HG03025 (cell line): ENCODE results near the gene RNF115.
"Not testable (repeated sequence)": the region's sequence is repeated elsewhere in the genome, so short reads cannot be mapped to it uniquely, and the experiment has no call there.

Source experiments
- ATAC-seq: cut with Tn5 transposase; IDR thresholded peaks from one replicate; pipeline ENCODE4 v1.9.1; 2021; ENCODE audit warnings: mild to moderate bottlenecking, moderate library complexity; ENCODE audit not compliant: unreplicated experiment, low FRiP score

RNF115 gene

GRCh38 chr1:145823565-145824498, at the start of gene RNF115, which contains the start of gene POLR3C:
Gene RNF115, minus strand, starts transcription at chr1:145824095. Its CDS starts 222 bp downstream, at chr1:145823873.
Gene POLR3C, plus strand, starts transcription at chr1:145824200. Its CDS starts 1,577 bp downstream, at chr1:145825777.
- ATAC-seq, result peak; percentile 82

- ATAC-seq, result no peak
Observed at GRCh38 chr1:145871994-145872924, 48.4 kb upstream of the RNF115 start.

DNA sequence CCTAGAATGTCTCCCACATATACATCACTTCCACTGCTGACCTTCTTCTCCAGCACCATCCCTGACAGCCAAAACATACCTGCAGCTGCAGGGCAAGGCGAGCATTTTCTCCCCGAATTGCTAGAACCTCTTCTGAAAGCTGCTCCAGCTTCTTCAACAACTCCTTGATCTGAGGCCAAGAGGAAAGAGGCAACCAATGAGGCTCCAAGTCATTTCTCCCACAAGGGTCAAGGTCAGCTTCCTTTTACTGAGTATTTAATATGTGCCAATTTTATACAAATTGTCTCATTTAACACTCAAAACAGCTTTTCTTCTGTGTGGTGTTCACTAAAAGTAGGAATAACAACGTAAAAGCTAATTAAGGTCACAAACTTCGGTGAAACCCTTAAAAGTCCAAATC, 44.3 kb upstream of the RNF115 start:
- ATAC-seq, result no peak

DNA sequence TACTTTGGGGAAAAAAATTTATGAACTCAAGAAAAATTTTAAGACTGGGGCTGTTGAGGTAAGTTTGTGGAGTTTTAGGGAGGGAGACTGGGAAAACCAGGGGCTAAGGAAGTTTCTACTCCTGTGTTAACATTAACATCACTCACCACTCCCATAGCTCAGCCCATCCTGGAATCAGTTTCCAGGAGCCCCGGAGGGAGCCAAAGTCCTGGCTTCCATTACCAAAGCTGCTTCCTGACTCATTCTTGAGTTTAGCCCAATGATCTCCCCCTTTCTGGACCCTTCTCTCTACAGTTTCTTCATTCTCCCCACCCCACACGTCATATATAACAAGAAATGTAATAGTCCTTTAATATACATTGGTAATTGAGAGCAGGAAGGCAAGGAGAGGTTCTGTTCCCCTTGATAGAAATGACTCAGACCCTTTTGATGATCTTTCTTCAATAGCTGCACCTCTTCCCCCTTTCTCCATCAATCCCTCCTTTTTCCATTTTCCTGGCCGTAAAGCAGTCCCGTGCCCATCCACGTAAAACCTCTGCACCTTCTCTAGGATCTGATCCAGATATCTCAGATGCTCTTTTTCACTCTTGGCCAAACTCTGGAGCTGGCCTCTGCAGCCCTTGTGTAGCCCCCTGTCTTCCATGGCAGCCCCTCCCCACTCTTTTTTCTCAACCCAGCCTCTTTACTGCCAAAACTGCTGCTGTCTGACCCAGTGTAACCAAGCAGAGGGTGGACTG, 39.6 kb upstream of the RNF115 start:
- no peak for ATAC-seq

GRCh38 chr1:145859491-145860023, 35.7 kb upstream of the RNF115 start:
- ATAC-seq, result peak; percentile 61

DNA sequence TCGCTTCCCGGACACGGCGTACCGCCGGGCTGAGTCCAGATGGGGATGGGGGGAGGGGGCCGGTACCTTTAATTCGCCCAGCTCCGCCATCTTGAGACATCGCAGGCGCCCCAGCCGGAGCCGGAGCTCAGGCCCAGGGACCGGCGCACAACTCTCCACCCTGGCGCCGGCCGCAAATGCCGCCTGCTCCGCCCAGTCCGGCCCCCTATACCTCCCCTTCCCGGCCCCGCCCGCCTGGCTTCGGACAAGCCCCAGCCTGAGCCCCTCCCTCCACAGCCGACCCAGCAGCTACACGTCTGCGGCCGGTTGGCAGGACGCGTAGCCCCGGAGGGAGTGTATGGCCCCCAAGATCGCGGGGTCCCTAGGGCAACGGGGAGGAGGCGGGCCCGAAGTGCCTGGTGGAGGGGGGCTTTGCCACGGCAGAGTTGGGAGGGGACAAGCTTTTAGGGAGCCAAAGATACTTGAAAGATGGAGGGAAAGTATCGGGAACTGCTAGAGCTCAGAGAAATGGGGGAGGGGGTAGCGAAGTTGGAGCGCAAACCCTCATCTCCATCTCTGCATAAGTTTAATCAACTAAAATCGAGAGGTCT, 35.1 kb upstream of the RNF115 start, which contains the start of gene PIAS3:
Gene PIAS3 (minus strand): TSS at position 181 of the 590 bp plus-strand sequence. CDS start 91 bp downstream, at position 90.
- ATAC-seq, result peak; percentile 74

- ATAC-seq, result no peak
Observed at GRCh38 chr1:145858238-145858900, 34.5 kb upstream of the RNF115 start.

- no peak for ATAC-seq
Observed at GRCh38 chr1:145857170-145857569, 33.3 kb upstream of the RNF115 start.

DNA sequence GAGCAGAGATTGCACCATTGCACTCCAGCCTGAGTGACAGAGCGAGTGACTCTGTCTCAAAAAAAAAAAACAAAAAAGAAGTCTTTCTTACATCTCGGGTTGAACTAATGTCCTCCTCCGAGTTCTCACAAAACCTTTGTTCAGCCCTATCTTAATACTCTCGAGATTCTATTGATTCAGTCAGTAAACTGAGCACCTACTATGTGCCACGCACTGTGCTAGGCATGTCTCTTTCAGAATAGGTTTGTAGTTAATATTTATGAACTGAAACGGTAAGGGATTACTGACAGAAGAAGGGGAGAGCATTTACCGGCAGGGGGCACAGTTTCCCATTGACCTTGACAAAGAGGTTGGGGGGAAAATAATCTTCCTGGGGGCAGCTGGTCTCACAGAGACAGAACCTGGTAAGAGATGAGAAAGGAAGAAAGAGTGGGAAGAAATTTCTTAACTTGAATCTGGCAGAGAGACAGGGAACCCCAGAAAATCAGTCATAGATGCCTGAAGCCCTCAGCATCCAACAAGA, 31.6 kb upstream of the RNF115 start:
- ATAC-seq, result no peak

- no peak for ATAC-seq
Observed at GRCh38 chr1:145849356-145850160, 25.7 kb upstream of the RNF115 start.

GRCh38 chr1:145847827-145848226, 23.9 kb upstream of the RNF115 start:
- ATAC-seq, result no peak

GRCh38 chr1:145846201-145846612, 22.3 kb upstream of the RNF115 start:
- no peak for ATAC-seq

DNA sequence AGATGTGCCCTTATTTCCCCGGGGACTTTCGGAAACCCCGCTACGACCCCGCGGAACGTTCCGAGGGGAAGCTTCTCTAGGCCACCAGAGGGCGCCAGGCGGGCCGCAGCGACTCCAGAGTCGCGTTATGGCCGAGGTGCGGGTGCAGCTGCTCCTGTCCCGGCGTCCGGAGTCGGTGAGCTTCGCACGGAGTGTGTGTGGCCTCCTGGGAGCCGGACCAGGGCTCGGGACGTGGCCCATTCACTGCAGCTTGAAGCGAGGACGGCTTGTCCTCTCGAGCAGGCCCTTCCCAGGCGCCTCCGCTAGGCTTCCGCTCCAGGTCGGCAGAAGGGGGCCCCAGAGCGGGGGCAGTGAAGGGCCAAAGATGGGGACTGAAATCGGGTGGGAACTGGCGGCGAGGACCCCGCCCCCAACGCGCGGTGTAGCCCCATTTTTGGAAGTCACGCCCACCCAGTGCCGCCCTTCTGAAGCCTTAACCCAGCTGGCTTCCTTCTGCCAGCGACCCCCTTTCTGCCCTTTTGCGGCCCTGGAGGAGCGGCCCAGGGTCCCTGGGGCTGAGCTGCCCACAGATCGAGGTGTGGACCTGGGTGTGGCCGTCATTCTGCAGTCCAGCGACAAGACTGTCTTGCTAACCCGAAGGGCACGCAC, 21.7 kb upstream of the RNF115 start, which contains the start of gene NUDT17:
Gene NUDT17 (plus strand): TSS at position 117 of the 648 bp plus-strand sequence. CDS start 11 bp downstream, at position 128.
- ATAC-seq, result peak; percentile 53

GRCh38 chr1:145845144-145845513, 21.2 kb upstream of the RNF115 start:
- ATAC-seq, result peak; percentile 45

- no peak for ATAC-seq
Observed at GRCh38 chr1:145843031-145843430, 19.1 kb upstream of the RNF115 start.

- no peak for ATAC-seq
Observed at GRCh38 chr1:145837656-145838055, 13.8 kb upstream of the RNF115 start.

DNA sequence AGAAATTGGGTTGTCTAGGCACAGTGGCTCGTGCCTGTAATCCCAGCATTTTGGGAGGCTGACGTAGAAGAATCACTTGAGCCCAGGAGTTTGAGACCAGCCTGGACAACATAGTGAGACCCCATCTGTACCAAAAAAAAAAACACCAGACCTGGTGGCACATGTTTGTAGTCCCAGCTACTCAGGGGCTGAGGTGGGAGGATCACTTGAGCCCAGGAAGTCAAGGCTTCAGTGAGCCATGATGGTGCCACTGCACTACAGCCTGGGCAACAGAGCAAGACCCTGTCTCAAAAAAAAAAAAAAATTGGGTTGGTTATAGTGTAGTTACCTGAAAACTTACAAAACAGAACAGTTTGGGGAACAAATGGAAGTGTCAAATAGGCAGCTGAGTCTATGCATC, 6.9 kb upstream of the RNF115 start:
- not testable (repeated sequence) for ATAC-seq
